Prostate gland (tissue), 2 donors: ENCODE measurements around the gene NAT9.

Experiments
- POLR2A ChIP-seq: fragments of 450-650 bp; IDR thresholded peaks from one replicate; pipeline ENCODE4 v1.6.1; 2016; ENCODE audit warnings: antibody characterized with exemption, mild to moderate bottlenecking
- POLR2AphosphoS5 ChIP-seq: sonication (generic); formaldehyde crosslinking; IDR thresholded peaks from one replicate; pipeline ENCODE4 v1.6.1; 2017; ENCODE audit warnings: antibody characterized with exemption
- TF ChIP-seq, protein P1 (sequence below), 4 experiments: fragments of 200-600 bp in 2 of 4; fragments of 450-650 bp in 2 of 4; sonication (generic) in 2 of 4; IDR thresholded peaks; 1 replicate in 3 of 4; 2 replicates in 1 of 4; pipeline ENCODE4 v1.5.1; 2016 to 2019; ENCODE audit warnings: antibody characterized with exemption in 4 of 4, mild to moderate bottlenecking in 2 of 4, moderate library complexity in 2 of 4

DNA sequence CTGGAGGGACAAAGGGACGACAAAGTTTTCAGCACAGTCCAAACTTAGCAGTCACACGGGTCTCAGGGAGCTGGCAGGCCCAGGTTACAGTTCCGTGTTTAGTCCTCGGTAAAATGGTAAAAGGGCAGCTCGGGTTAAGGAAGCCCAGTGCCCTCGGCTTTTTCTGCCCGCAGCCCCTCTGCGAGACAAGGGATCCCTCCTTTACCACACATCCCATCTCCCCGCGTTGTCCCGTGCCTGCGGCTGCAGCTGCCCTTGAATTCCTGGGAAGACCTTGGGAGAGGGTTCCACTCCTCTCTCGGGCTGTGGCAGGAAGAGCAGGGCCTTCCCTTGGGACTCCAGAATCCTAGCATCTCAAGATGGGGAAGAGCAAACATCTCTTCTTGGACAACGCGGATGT lies 46.3 kb downstream of the NAT9 start:
- TF ChIP-seq POLR2AphosphoS5 (no peak), POLR2A (no peak)
- TF ChIP-seq, protein P1, sequence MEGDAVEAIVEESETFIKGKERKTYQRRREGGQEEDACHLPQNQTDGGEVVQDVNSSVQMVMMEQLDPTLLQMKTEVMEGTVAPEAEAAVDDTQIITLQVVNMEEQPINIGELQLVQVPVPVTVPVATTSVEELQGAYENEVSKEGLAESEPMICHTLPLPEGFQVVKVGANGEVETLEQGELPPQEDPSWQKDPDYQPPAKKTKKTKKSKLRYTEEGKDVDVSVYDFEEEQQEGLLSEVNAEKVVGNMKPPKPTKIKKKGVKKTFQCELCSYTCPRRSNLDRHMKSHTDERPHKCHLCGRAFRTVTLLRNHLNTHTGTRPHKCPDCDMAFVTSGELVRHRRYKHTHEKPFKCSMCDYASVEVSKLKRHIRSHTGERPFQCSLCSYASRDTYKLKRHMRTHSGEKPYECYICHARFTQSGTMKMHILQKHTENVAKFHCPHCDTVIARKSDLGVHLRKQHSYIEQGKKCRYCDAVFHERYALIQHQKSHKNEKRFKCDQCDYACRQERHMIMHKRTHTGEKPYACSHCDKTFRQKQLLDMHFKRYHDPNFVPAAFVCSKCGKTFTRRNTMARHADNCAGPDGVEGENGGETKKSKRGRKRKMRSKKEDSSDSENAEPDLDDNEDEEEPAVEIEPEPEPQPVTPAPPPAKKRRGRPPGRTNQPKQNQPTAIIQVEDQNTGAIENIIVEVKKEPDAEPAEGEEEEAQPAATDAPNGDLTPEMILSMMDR (IDR thresholded peaks at IDR 0.05): no peak
